K562 (cell line): Measurements from ENCODE around the gene PTCH2. TPM values are rescaled to one million over a fixed set of nuclear protein-coding genes. Genes with fewer than 3 reads are reported as not detected.

ENCODE experiments used
- CHD2 ChIP-seq: IDR thresholded peaks from 2 replicates; pipeline ENCODE4 v1.6.1; 2011; ENCODE audit warnings: low read depth, low read length
- EP400 ChIP-seq: fragments of 450-650 bp; IDR thresholded peaks from 2 replicates; pipeline ENCODE4 v1.6.1; 2017; ENCODE audit warnings: antibody characterized with exemption, mild to moderate bottlenecking, moderate library complexity
- ETV6 ChIP-seq, 3 experiments: fragments of 150-350 bp in 1 of 3; sonication (generic) in 1 of 3; formaldehyde crosslinking in 1 of 3; IDR thresholded peaks; 2 replicates each; pipeline versions ENCODE4 v1.6.1 to v1.8.0; 2014 to 2022; ENCODE audit warnings: borderline replicate concordance in 2 of 3, low read depth in 2 of 3, antibody characterized with exemption in 1 of 3, low read length in 1 of 3, mild to moderate bottlenecking in 1 of 3, missing genetic modification reagents in 1 of 3
- EWSR1 ChIP-seq: fragments of 450-650 bp; IDR thresholded peaks from 2 replicates; pipeline ENCODE4 v1.6.1; 2018; ENCODE audit warnings: borderline replicate concordance, mild to moderate bottlenecking, low read depth, moderate library complexity; ENCODE audit not compliant: partially characterized antibody
- HMG20B ChIP-seq: fragments of 250-450 bp; sonication (Bioruptor Pico); IDR thresholded peaks from 2 replicates; pipeline ENCODE4 v1.5.0; 2021; ENCODE audit warnings: mild to moderate bottlenecking
- MCM2 ChIP-seq: fragments of 450-650 bp; IDR thresholded peaks from 2 replicates; pipeline ENCODE4 v1.6.1; 2017; ENCODE audit warnings: low read depth, mild to moderate bottlenecking
- NFE2L1 ChIP-seq: fragments of 450-650 bp; IDR thresholded peaks from 2 replicates; pipeline ENCODE4 v1.6.1; 2016; ENCODE audit warnings: missing genetic modification characterization, low read depth, mild to moderate bottlenecking, missing compliant biosample characterization, moderate library complexity, borderline replicate concordance
- TEAD1 ChIP-seq, 2 experiments: fragments of 450-650 bp in 1 of 2; sonication (generic) in 1 of 2; formaldehyde crosslinking; IDR thresholded peaks; 2 replicates each; pipeline versions ENCODE4 v1.4.0 to v1.8.0; 2020 to 2022; ENCODE audit warnings: mild to moderate bottlenecking in 2 of 2, missing genetic modification reagents in 1 of 2
- ZNF311 ChIP-seq: fragments of 250-450 bp; sonication (Bioruptor Pico); IDR thresholded peaks from 2 replicates; pipeline ENCODE4 v1.4.0; 2020; ENCODE audit warnings: mild to moderate bottlenecking, moderate library complexity
- ZNF384 ChIP-seq: IDR thresholded peaks from 2 replicates; pipeline ENCODE4 v1.6.1; 2012; ENCODE audit warnings: low read depth, low read length, improper control_type of control experiment
- ZNF695 ChIP-seq: fragments of 450-650 bp; formaldehyde crosslinking; IDR thresholded peaks from 2 replicates; pipeline ENCODE4 v1.4.0; 2020; ENCODE audit warnings: mild to moderate bottlenecking, moderate library complexity
- polyA plus RNA-seq, 8 experiments: library from polyadenylated mRNA; depleted of rRNA in 4 of 8; stranded (reverse) in 5 of 8; unstranded in 3 of 8; fragments of >200 nt; fragmentation: Nextera tagmentation in 2 of 8; fragmentation: Illumina TruSeq in 1 of 8; extraction: Ambion mirVana in 2 of 8; extraction: Trizol in 1 of 8; gene quantifications; 2 replicates each; pipeline versions ENCODE4 v1.2.1 to v1.2.3, GENCODE V29; 2011 to 2014; ENCODE audit warnings: inconsistent platforms in 1 of 8, missing spikeins in 1 of 8
- total RNA-seq, 7 experiments: library from RNA; depleted of rRNA in 6 of 7; stranded (reverse); fragments of >200 nt in 6 of 7; fragmentation: Illumina TruSeq in 2 of 7; extraction: Trizol in 2 of 7; gene quantifications; 2 replicates each; pipeline versions ENCODE4 v1.2.1 to v1.2.3, GENCODE V29; 2011 to 2021; ENCODE audit warnings: low replicate concordance in 1 of 7
- TF ChIP-seq, protein P1 (sequence below): fragments of 450-650 bp; IDR thresholded peaks from 2 replicates; pipeline ENCODE4 v1.6.1; 2016; ENCODE audit warnings: missing biosample characterization, missing genetic modification characterization
- TF ChIP-seq, protein P2 (sequence below): fragments of 150-350 bp; IDR thresholded peaks from 2 replicates; pipeline ENCODE4 v1.6.1; 2014; ENCODE audit warnings: low read depth, mild to moderate bottlenecking, low read length, borderline replicate concordance
- TF ChIP-seq, protein P3 (sequence below): fragments of 250-450 bp; sonication (Bioruptor Pico); IDR thresholded peaks from 2 replicates; pipeline ENCODE4 v1.5.0; 2021; ENCODE audit warnings: mild to moderate bottlenecking, borderline replicate concordance
- TF ChIP-seq, protein P4 (sequence below): fragments of 250-450 bp; sonication (Bioruptor Pico); IDR thresholded peaks from 2 replicates; pipeline ENCODE4 v1.8.0; 2022; ENCODE audit warnings: moderate library complexity, mild to moderate bottlenecking, inconsistent platforms
- TF ChIP-seq, protein P5 (sequence below): sonication (generic); formaldehyde crosslinking; IDR thresholded peaks from 2 replicates; pipeline ENCODE4 v1.8.1; 2023; ENCODE audit warnings: mild to moderate bottlenecking, missing genetic modification reagents

PTCH2 gene
- total and polyA plus RNA-seq, 9 of the 15 experiments (the other 6 are each of a cell fraction or from before 2014, with no cell fraction given), result 0.15 to 27.3 (median 0.48) TPM; not detected in 1

DNA sequence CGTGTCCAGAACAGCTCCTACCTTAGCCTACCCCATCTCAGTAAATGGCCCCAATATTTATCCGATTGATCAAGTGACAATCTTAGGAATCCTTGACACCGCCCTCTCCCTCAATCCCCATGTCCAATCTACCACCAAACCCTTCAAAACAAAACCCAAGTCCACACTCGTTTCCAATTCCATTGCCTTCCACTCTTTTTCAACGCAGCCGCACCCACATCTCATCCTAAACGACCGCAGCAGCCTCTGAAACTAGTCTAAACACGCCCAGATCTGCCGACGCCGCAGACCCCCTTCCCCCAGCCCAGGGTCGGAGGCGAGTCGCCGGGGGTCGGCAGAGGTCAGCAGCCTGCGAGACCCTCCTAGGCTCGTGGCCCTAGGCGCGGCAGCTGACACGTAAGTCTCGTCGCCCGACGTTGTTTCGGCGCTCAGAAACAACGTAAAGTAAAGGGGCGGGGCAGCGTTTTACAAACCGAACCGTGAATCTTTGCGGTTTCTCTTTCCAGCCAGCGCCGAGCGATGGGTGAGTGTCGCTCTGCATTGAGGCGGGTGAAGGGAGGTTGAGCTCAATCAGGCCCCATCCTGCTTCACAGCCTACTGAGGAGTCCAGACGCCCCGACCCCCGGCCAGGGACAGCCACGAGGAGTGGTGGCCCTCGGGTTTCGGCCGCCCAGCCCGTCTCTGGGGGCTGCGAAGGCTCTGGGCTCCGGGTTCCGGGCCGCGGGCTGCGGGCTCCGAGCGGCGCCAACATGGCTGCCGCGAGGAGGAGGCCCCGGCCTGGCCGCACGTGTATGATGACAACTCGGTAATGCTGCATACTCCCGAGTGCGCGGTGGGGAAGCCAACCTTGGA lies 67.7 kb downstream of the PTCH2 start, which contains the start of gene RPS8 (continued):
- TF ChIP-seq ETV6 (IDR thresholded peaks at IDR 0.05; ENCODE audit: borderline replicate concordance in 1 of 2, low read depth in 2 of 2, low read length in 1 of 2) (no peak), ETV6 (CRISPR knock-in tag; IDR thresholded peaks at IDR 0.05; ENCODE audit: borderline replicate concordance) (no peak; the same call in none of the 2 replicates), ZNF695 (CRISPR knock-in tag) (no peak), NFE2L1 (no peak), ZNF311 (CRISPR knock-in tag) (no peak), EP400 (peak; percentile 100), TEAD1 (CRISPR knock-in tag; IDR thresholded peaks at IDR 0.05) (peak; percentile 34 to 91; a peak in 2 of 4 replicates), HMG20B (CRISPR knock-in tag) (no peak), CHD2 (peak; percentile 80; the same call in 1 of the 2 replicates), EWSR1 (no peak), ZNF384 (no peak; the same call in 1 of the 2 replicates), MCM2 (no peak)
- TF ChIP-seq, protein P1, sequence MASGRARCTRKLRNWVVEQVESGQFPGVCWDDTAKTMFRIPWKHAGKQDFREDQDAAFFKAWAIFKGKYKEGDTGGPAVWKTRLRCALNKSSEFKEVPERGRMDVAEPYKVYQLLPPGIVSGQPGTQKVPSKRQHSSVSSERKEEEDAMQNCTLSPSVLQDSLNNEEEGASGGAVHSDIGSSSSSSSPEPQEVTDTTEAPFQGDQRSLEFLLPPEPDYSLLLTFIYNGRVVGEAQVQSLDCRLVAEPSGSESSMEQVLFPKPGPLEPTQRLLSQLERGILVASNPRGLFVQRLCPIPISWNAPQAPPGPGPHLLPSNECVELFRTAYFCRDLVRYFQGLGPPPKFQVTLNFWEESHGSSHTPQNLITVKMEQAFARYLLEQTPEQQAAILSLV (tag), result no peak
- TF ChIP-seq, protein P2, sequence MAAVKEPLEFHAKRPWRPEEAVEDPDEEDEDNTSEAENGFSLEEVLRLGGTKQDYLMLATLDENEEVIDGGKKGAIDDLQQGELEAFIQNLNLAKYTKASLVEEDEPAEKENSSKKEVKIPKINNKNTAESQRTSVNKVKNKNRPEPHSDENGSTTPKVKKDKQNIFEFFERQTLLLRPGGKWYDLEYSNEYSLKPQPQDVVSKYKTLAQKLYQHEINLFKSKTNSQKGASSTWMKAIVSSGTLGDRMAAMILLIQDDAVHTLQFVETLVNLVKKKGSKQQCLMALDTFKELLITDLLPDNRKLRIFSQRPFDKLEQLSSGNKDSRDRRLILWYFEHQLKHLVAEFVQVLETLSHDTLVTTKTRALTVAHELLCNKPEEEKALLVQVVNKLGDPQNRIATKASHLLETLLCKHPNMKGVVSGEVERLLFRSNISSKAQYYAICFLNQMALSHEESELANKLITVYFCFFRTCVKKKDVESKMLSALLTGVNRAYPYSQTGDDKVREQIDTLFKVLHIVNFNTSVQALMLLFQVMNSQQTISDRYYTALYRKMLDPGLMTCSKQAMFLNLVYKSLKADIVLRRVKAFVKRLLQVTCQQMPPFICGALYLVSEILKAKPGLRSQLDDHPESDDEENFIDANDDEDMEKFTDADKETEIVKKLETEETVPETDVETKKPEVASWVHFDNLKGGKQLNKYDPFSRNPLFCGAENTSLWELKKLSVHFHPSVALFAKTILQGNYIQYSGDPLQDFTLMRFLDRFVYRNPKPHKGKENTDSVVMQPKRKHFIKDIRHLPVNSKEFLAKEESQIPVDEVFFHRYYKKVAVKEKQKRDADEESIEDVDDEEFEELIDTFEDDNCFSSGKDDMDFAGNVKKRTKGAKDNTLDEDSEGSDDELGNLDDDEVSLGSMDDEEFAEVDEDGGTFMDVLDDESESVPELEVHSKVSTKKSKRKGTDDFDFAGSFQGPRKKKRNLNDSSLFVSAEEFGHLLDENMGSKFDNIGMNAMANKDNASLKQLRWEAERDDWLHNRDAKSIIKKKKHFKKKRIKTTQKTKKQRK, result no peak
- TF ChIP-seq, protein P3, sequence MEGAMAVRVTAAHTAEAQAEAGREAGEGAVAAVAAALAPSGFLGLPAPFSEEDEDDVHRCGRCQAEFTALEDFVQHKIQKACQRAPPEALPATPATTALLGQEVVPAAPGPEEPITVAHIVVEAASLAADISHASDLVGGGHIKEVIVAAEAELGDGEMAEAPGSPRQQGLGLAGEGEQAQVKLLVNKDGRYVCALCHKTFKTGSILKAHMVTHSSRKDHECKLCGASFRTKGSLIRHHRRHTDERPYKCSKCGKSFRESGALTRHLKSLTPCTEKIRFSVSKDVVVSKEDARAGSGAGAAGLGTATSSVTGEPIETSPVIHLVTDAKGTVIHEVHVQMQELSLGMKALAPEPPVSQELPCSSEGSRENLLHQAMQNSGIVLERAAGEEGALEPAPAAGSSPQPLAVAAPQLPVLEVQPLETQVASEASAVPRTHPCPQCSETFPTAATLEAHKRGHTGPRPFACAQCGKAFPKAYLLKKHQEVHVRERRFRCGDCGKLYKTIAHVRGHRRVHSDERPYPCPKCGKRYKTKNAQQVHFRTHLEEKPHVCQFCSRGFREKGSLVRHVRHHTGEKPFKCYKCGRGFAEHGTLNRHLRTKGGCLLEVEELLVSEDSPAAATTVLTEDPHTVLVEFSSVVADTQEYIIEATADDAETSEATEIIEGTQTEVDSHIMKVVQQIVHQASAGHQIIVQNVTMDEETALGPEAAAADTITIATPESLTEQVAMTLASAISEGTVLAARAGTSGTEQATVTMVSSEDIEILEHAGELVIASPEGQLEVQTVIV (CRISPR knock-in tag), result peak; percentile 67; the same call in 1 of the 2 replicates
- TF ChIP-seq, protein P4, sequence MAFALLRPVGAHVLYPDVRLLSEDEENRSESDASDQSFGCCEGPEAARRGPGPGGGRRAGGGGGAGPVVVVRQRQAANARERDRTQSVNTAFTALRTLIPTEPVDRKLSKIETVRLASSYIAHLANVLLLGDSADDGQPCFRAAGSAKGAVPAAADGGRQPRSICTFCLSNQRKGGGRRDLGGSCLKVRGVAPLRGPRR (CRISPR knock-in tag), result 0 out of 2 replicates have a peak, but pooled peaks have one; percentile 6
- TF ChIP-seq, protein P5, sequence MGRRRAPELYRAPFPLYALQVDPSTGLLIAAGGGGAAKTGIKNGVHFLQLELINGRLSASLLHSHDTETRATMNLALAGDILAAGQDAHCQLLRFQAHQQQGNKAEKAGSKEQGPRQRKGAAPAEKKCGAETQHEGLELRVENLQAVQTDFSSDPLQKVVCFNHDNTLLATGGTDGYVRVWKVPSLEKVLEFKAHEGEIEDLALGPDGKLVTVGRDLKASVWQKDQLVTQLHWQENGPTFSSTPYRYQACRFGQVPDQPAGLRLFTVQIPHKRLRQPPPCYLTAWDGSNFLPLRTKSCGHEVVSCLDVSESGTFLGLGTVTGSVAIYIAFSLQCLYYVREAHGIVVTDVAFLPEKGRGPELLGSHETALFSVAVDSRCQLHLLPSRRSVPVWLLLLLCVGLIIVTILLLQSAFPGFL (CRISPR knock-in tag), result no peak; the same call in 1 of the 2 replicates
